Liver (tissue), 9 donors: ENCODE measurements around the gene SLC9A8. TPM values are rescaled to one million over a fixed set of nuclear protein-coding genes. Genes with fewer than 3 reads are reported as not detected.

Experiments used
- DNase-seq: peaks from one replicate; pipeline ENCODE4 v3.0.0-alpha.2; 2017; ENCODE audit warnings: low spot score
- H3K27ac ChIP-seq, 2 donors: one replicate each; pipeline ENCODE4 v1.7.0; 2013; ENCODE audit warnings: inconsistent platforms in 2 of 2, low read length in 2 of 2, control low read depth in 1 of 2, low read depth in 1 of 2, mild to moderate bottlenecking in 1 of 2
- H3K27me3 ChIP-seq, 4 donors: one replicate each; pipeline versions ENCODE4 v1.6.1 to v1.7.0; 2013; ENCODE audit warnings: low read length in 3 of 4, inconsistent platforms in 1 of 4, mild to moderate bottlenecking in 1 of 4, moderate library complexity in 1 of 4; ENCODE audit not compliant: control insufficient read depth in 4 of 4, insufficient read depth in 4 of 4
- H3K36me3 ChIP-seq, 4 donors: one replicate each; pipeline versions ENCODE4 v1.6.1 to v1.7.0; 2013; ENCODE audit warnings: low read length in 3 of 4, mild to moderate bottlenecking in 3 of 4, low read depth in 1 of 4, moderate library complexity in 1 of 4; ENCODE audit not compliant: control insufficient read depth in 4 of 4, insufficient read depth in 3 of 4
- H3K4me1 ChIP-seq, 4 donors: one replicate each; pipeline versions ENCODE4 v1.6.1 to v1.7.0; 2013; ENCODE audit warnings: low read length in 3 of 4, mild to moderate bottlenecking in 3 of 4, moderate library complexity in 1 of 4; ENCODE audit not compliant: control insufficient read depth in 4 of 4, insufficient read depth in 4 of 4
- H3K4me3 ChIP-seq, 3 donors: one replicate each; pipeline versions ENCODE4 v1.6.1 to v1.7.0; 2013; ENCODE audit warnings: low read length in 3 of 3, control low read depth in 1 of 3, low read depth in 1 of 3, mild to moderate bottlenecking in 1 of 3
- H3K9ac ChIP-seq, 2 donors: one replicate each; pipeline ENCODE4 v1.7.0; 2013; ENCODE audit warnings: low read length in 2 of 2, mild to moderate bottlenecking in 2 of 2, moderate library complexity in 2 of 2, control low read depth in 1 of 2, low read depth in 1 of 2
- H3K9me3 ChIP-seq, 4 donors: one replicate each; pipeline versions ENCODE4 v1.6.1 to v1.7.0; 2013; ENCODE audit warnings: low read length in 3 of 4; ENCODE audit not compliant: control insufficient read depth in 4 of 4
- CTCF ChIP-seq: fragments of 150-350 bp; IDR thresholded peaks from 2 replicates; pipeline ENCODE4 v1.5.1; 2017; ENCODE audit warnings: improper control_type of control experiment, low read depth, low read length; ENCODE audit not compliant: missing input control
- EGR1 ChIP-seq, 2 donors: IDR thresholded peaks; 2 replicates each; pipeline ENCODE4 v1.6.1; 2016 to 2018; ENCODE audit warnings: antibody characterized with exemption in 2 of 2, low read depth in 2 of 2
- FOXA2 ChIP-seq: IDR thresholded peaks from 2 replicates; pipeline ENCODE4 v1.6.1; 2016; ENCODE audit warnings: antibody characterized with exemption
- HNF4A ChIP-seq, 2 donors: conservative IDR thresholded peaks; 2 replicates each; pipeline ENCODE4 v1.6.1; 2016; ENCODE audit warnings: antibody characterized with exemption in 2 of 2, mild to moderate bottlenecking in 2 of 2
- HNF4G ChIP-seq: IDR thresholded peaks from 2 replicates; pipeline ENCODE4 v1.6.1; 2016; ENCODE audit warnings: antibody characterized with exemption
- JUND ChIP-seq, 2 donors: IDR thresholded peaks; 2 replicates each; pipeline ENCODE4 v1.6.1; 2016; ENCODE audit warnings: antibody characterized with exemption in 2 of 2
- MAX ChIP-seq: IDR thresholded peaks from 2 replicates; pipeline ENCODE4 v1.6.1; 2016; ENCODE audit warnings: antibody characterized with exemption
- NR2F2 ChIP-seq: IDR thresholded peaks from 2 replicates; pipeline ENCODE4 v1.6.1; 2016; ENCODE audit warnings: antibody characterized with exemption
- RAD21 ChIP-seq, 2 donors: IDR thresholded peaks; 2 replicates each; pipeline ENCODE4 v1.6.1; 2016; ENCODE audit warnings: antibody characterized with exemption in 2 of 2, mild to moderate bottlenecking in 2 of 2
- RXRA ChIP-seq, 2 donors: IDR thresholded peaks; 2 replicates each; pipeline ENCODE4 v1.6.1; 2017 to 2018; ENCODE audit warnings: antibody characterized with exemption in 2 of 2, mild to moderate bottlenecking in 1 of 2
- SP1 ChIP-seq: IDR thresholded peaks from 2 replicates; pipeline ENCODE4 v1.6.1; 2018; ENCODE audit warnings: antibody characterized with exemption, mild to moderate bottlenecking
- TAF1 ChIP-seq: conservative IDR thresholded peaks from 2 replicates; pipeline ENCODE4 v1.6.1; 2016; ENCODE audit warnings: antibody characterized with exemption, mild to moderate bottlenecking
- YY1 ChIP-seq: IDR thresholded peaks from 2 replicates; pipeline ENCODE4 v1.6.1; 2016; ENCODE audit warnings: antibody characterized with exemption, mild to moderate bottlenecking
- WGBS: extraction: QIAGEN DNeasy Blood & Tissue Kit; methylation state at CpG from one replicate; pipeline ENCODE4 v1.1.7; 2013; 5-methylcytosine and 5-hydroxymethylcytosine counted together
- polyA plus RNA-seq, 2 donors: library from polyadenylated mRNA; stranded (reverse) in 1 of 2; unstranded in 1 of 2; fragments of 200-250 nt in 1 of 2; fragments of >200 nt in 1 of 2; fragmentation: Nextera tagmentation in 1 of 2; extraction: Ambion mirVana in 1 of 2; gene quantifications; one replicate each; pipeline versions ENCODE4 v1.2.1 to v1.2.3, GENCODE V29; 2013 to 2015
- total RNA-seq, 2 donors: library from RNA; depleted of rRNA; stranded (reverse); fragments of >200 nt; gene quantifications; one replicate each; pipeline ENCODE4 v1.2.3, GENCODE V29; 2014
- TF ChIP-seq, protein P1 (sequence below): IDR thresholded peaks from 2 replicates; pipeline ENCODE4 v1.6.1; 2016; ENCODE audit warnings: antibody characterized with exemption, mild to moderate bottlenecking
- TF ChIP-seq, protein P2 (sequence below): IDR thresholded peaks from 2 replicates; pipeline ENCODE4 v1.6.1; 2016; ENCODE audit warnings: antibody characterized with exemption
- TF ChIP-seq, protein P3 (sequence below): IDR thresholded peaks from 2 replicates; pipeline ENCODE4 v1.6.1; 2016; ENCODE audit warnings: antibody characterized with exemption
- donor health status: healthy.
- donor health status: healthy.
- donor health status: healthy.
- donor health status: healthy.
- donor health status: healthy.

SLC9A8 gene
- total and polyA plus RNA-seq, 4 donors: 4.0 to 9.5 (median 8.6) TPM

DNA sequence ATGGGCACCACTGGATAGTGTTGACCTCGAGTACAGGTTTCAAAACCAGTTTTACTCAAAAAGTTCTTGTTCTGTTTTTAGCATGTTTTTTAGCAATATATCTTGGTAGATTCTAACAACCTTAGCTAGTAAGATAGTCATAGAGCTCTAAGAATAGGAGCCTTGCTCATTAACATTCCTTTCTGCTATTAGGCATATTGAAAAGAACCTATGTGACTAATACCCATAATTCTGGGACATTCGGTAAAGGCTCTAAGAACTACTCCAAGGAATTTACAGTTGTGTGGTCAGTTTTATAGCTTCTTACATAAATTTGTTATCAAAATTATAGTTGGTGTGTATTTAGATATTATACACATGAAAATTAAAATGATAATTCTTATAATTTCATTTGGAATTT is 11.6 kb downstream of the SLC9A8 start:
- H3K36me3 ChIP-seq: peaks cover 1 to 7% (median 4%) of the 10 kb centered on the region in 4 donors
- H3K9me3 ChIP-seq: no peaks in the 10 kb centered on the region
- H3K4me3 ChIP-seq: no peak overlapping the region
- WGBS: 88% methylated on average over 2 of the region's 2 CpGs
- no peaks in the 10 kb centered on the region for H3K27me3 ChIP-seq
- no peak overlapping the region for H3K9ac ChIP-seq
- H3K27ac ChIP-seq: peak overlapping the region in 1 of 2 donors; percentile 40
- TF ChIP-seq FOXA2 (no peak), CTCF (no peak)
- TF ChIP-seq, protein P1, sequence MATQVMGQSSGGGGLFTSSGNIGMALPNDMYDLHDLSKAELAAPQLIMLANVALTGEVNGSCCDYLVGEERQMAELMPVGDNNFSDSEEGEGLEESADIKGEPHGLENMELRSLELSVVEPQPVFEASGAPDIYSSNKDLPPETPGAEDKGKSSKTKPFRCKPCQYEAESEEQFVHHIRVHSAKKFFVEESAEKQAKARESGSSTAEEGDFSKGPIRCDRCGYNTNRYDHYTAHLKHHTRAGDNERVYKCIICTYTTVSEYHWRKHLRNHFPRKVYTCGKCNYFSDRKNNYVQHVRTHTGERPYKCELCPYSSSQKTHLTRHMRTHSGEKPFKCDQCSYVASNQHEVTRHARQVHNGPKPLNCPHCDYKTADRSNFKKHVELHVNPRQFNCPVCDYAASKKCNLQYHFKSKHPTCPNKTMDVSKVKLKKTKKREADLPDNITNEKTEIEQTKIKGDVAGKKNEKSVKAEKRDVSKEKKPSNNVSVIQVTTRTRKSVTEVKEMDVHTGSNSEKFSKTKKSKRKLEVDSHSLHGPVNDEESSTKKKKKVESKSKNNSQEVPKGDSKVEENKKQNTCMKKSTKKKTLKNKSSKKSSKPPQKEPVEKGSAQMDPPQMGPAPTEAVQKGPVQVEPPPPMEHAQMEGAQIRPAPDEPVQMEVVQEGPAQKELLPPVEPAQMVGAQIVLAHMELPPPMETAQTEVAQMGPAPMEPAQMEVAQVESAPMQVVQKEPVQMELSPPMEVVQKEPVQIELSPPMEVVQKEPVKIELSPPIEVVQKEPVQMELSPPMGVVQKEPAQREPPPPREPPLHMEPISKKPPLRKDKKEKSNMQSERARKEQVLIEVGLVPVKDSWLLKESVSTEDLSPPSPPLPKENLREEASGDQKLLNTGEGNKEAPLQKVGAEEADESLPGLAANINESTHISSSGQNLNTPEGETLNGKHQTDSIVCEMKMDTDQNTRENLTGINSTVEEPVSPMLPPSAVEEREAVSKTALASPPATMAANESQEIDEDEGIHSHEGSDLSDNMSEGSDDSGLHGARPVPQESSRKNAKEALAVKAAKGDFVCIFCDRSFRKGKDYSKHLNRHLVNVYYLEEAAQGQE: no peak
- no peak for DNase-seq
- peaks cover 6 to 32% (median 27%) of the 10 kb centered on the region in 4 donors for H3K4me1 ChIP-seq

GRCh38 chr20:49825521-49826033 is 12.9 kb downstream of the SLC9A8 start:
- DNase-seq: no peak
- Histone ChIP-seq H3K27ac (peak overlapping the region; percentile 57 to 63), H3K4me3 (peak overlapping the region in 1 of 3 donors; percentile 5), H3K36me3 (peaks cover 0 to 4% (median 1%) of the 10 kb centered on the region in 4 donors), H3K4me1 (peaks cover 6 to 33% (median 28%) of the 10 kb centered on the region in 4 donors), H3K9ac (no peak overlapping the region), H3K9me3 (no peaks in the 10 kb centered on the region), H3K27me3 (no peaks in the 10 kb centered on the region)
- TF ChIP-seq HNF4A (conservative IDR thresholded peaks at IDR 0.05) (peak; percentile 74 to 78), TAF1 (no peak), HNF4G (peak; percentile 34), NR2F2 (peak; percentile 20), SP1 (peak; percentile 76), YY1 (peak; percentile 57), RAD21 (IDR thresholded peaks at IDR 0.05) (peak; percentile 45 to 63), CTCF (peak; percentile 16), JUND (IDR thresholded peaks at IDR 0.05) (peak; percentile 23 to 55), RXRA (IDR thresholded peaks at IDR 0.05) (peak; percentile 92 to 96), MAX (peak; percentile 29), EGR1 (IDR thresholded peaks at IDR 0.05; ENCODE audit: low read depth in 2 of 2) (no peak)
- TF ChIP-seq, protein P2, sequence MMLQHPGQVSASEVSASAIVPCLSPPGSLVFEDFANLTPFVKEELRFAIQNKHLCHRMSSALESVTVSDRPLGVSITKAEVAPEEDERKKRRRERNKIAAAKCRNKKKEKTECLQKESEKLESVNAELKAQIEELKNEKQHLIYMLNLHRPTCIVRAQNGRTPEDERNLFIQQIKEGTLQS: no peak
- TF ChIP-seq, protein P3, sequence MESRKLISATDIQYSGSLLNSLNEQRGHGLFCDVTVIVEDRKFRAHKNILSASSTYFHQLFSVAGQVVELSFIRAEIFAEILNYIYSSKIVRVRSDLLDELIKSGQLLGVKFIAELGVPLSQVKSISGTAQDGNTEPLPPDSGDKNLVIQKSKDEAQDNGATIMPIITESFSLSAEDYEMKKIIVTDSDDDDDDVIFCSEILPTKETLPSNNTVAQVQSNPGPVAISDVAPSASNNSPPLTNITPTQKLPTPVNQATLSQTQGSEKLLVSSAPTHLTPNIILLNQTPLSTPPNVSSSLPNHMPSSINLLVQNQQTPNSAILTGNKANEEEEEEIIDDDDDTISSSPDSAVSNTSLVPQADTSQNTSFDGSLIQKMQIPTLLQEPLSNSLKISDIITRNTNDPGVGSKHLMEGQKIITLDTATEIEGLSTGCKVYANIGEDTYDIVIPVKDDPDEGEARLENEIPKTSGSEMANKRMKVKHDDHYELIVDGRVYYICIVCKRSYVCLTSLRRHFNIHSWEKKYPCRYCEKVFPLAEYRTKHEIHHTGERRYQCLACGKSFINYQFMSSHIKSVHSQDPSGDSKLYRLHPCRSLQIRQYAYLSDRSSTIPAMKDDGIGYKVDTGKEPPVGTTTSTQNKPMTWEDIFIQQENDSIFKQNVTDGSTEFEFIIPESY: peak; percentile 33
- TF ChIP-seq, protein P1: no peak
- WGBS: 45% methylated on average over 7 of the region's 7 CpGs
